ENCODE results near the gene PCDH18. TPM values are rescaled to one million over a fixed set of nuclear protein-coding genes. Genes with fewer than 3 reads are reported as not detected.

The PCDH18 gene
- total and polyA plus RNA-seq, 2 of the 13 experiments (the other 11 are each of a cell fraction or from before 2014, with no cell fraction given): not detected

GRCh38 chr4:137572163-137572562 is 39.9 kb upstream of the PCDH18 start:
- FAIRE-seq (no peak), ATAC-seq (no peak), DNase-seq (ENCODE audit: low spot score) (no peak)
- no peaks in the 10 kb centered on the region for H3K27me3 ChIP-seq (ENCODE audit: control insufficient read depth in 1 of 2, insufficient read depth in 2 of 2, low read length in 2 of 2)
- H3K4me2 ChIP-seq (ENCODE audit: low read depth, low read length): no peak overlapping the region
- no peak overlapping the region for H3K4me3 ChIP-seq (replicated peaks in 1 of 3; ENCODE audit: insufficient read depth in 1 of 3, low read depth in 2 of 3, low read length in 3 of 3)
- H3K27ac ChIP-seq (ENCODE audit: extremely low read length, insufficient read depth, low read length): no peak overlapping the region
- no peaks in the 10 kb centered on the region for H3K79me2 ChIP-seq (ENCODE audit: insufficient read depth, low read length)
- H4K20me1 ChIP-seq (ENCODE audit: insufficient read depth, low read length): no peaks in the 10 kb centered on the region
- in situ Hi-C loops (cut with HindIII; ENCODE audit: extremely low pct_ligation_motif_present, low pct_unique_long_range_greater_than_20kb) (no loop called here), intact Hi-C loops (cut with micrococcal nuclease; ENCODE audit: unreplicated experiment) (no loop called here)
- no peaks in the 10 kb centered on the region for H3K36me3 ChIP-seq (replicated peaks in 1 of 2; ENCODE audit: control insufficient read depth in 1 of 2, insufficient read depth in 2 of 2, low read length in 2 of 2)
- no TSS peak for BruUV-seq (replicated peaks)
- CTCF ChIA-PET (ENCODE audit: low intra/inter-chr PET ratio, low total read pairs): no interaction called here
- H3K9ac ChIP-seq (ENCODE audit: insufficient read depth, low read depth, low read length): no peak overlapping the region
- no peaks in the 10 kb centered on the region for H3K9me3 ChIP-seq (ENCODE audit: low read length)
- POLR2A ChIA-PET: no interaction called here
- H3K4me1 ChIP-seq (ENCODE audit: insufficient read depth, low read length): no peaks in the 10 kb centered on the region
- whole genome bisulfite sequencing (ENCODE audit: low lambda C conversion rate): 1% methylated on average over 2 of the region's 2 CpGs
- no peak overlapping the region for H2AFZ ChIP-seq (ENCODE audit: low read length)
- no peak for TF ChIP-seq HCFC1 (IDR thresholded peaks at IDR 0.05; ENCODE audit: low read depth, low read length)
- no peak for TF ChIP-seq SRY (CRISPR knock-in tag; IDR thresholded peaks at IDR 0.05)
- no peak for TF ChIP-seq WIZ (CRISPR knock-in tag; IDR thresholded peaks at IDR 0.05)
- no peak for TF ChIP-seq ZNF616 (CRISPR knock-in tag; IDR thresholded peaks at IDR 0.05; ENCODE audit: low read depth)
- no peak for TF ChIP-seq ZBTB38 (CRISPR knock-in tag; IDR thresholded peaks at IDR 0.05)
- no peak for TF ChIP-seq ZNF737 (CRISPR knock-in tag; IDR thresholded peaks at IDR 0.05; ENCODE audit: borderline replicate concordance)
- TF ChIP-seq UBTF (CRISPR knock-in tag; IDR thresholded peaks at IDR 0.05): no peak
- no peak for TF ChIP-seq ARNT (IDR thresholded peaks at IDR 0.05)
- TF ChIP-seq HNF4G (IDR thresholded peaks at IDR 0.05; ENCODE audit: borderline replicate concordance, low read depth, low read length): no peak
- no peak for TF ChIP-seq HNF4G (CRISPR knock-in tag; IDR thresholded peaks at IDR 0.05; ENCODE audit: borderline replicate concordance, low read depth)
- TF ChIP-seq HNRNPLL (IDR thresholded peaks at IDR 0.05; ENCODE audit: low read depth, low read length, poor library complexity, severe bottlenecking): no peak
- no peak for TF ChIP-seq TCF7 (IDR thresholded peaks at IDR 0.05; ENCODE audit: low read depth)
- TF ChIP-seq FOXC1 (CRISPR knock-in tag; IDR thresholded peaks at IDR 0.05; ENCODE audit: borderline replicate concordance): no peak
- no peak for TF ChIP-seq ATF7-NPFF (CRISPR knock-in tag; IDR thresholded peaks at IDR 0.05; ENCODE audit: low read depth)
- no peak for TF ChIP-seq JDP2 (CRISPR knock-in tag; IDR thresholded peaks at IDR 0.05; ENCODE audit: borderline replicate concordance)
